ENCODE results near the gene ISG20.

ISG20 gene

GRCh38 chr15:88627463-88627862, 11.4 kb upstream of the ISG20 start:
- H3F3A ChIP-seq (ENCODE audit: control insufficient read depth, insufficient read depth), result peaks cover 8% of the 10 kb centered on the region
- H3K36me3 ChIP-seq (ENCODE audit: control insufficient read depth, low read length), result peaks cover 98% of the 10 kb centered on the region
- no peak for TF ChIP-seq CTCF (IDR thresholded peaks at IDR 0.05; ENCODE audit: low read depth, low read length, poor library complexity, severe bottlenecking)
- TF ChIP-seq EZH2phosphoT487 (IDR thresholded peaks at IDR 0.05; ENCODE audit: borderline replicate concordance, low read length), result no peak
- H3K4me1 ChIP-seq (ENCODE audit: control insufficient read depth, low read length), result peaks cover 92% of the 10 kb centered on the region
- H3K9me3 ChIP-seq (ENCODE audit: control insufficient read depth, insufficient read depth, low read length), result no peaks in the 10 kb centered on the region
- peaks cover 38% of the 10 kb centered on the region for H4K20me1 ChIP-seq (ENCODE audit: control insufficient read depth, insufficient read depth, low read depth, low read length)
- no peak overlapping the region for H3K4me3 ChIP-seq (ENCODE audit: low read length)
- no peaks in the 10 kb centered on the region for H3K9me2 ChIP-seq (replicated peaks; ENCODE audit: control insufficient read depth, low read length)
- peaks cover 100% of the 10 kb centered on the region for H3K79me2 ChIP-seq (ENCODE audit: control insufficient read depth, low read length)
- H3K4me2 ChIP-seq (ENCODE audit: low read length), result peak overlapping the region; percentile 11; the same call in 1 of the 2 replicates
- peak overlapping the region; percentile 2; the same call in 1 of the 2 replicates for H3K27ac ChIP-seq (ENCODE audit: low read depth, low read length)
- no peaks in the 10 kb centered on the region for H3K27me3 ChIP-seq (ENCODE audit: control insufficient read depth, low read length)

GRCh38 chr15:88628018-88628654, 10.7 kb upstream of the ISG20 start:
- Histone ChIP-seq H3K9me2 (replicated peaks; ENCODE audit: control insufficient read depth, low read length) (no peaks in the 10 kb centered on the region), H3K9me3 (ENCODE audit: control insufficient read depth, insufficient read depth, low read length) (no peaks in the 10 kb centered on the region), H3K79me2 (ENCODE audit: control insufficient read depth, low read length) (peaks cover 96% of the 10 kb centered on the region), H4K20me1 (ENCODE audit: control insufficient read depth, insufficient read depth, low read depth, low read length) (peaks cover 34% of the 10 kb centered on the region), H3K36me3 (ENCODE audit: control insufficient read depth, low read length) (peaks cover 96% of the 10 kb centered on the region), H3K4me3 (ENCODE audit: low read length) (no peak overlapping the region), H3K27me3 (ENCODE audit: control insufficient read depth, low read length) (no peaks in the 10 kb centered on the region), H3K4me2 (ENCODE audit: low read length) (no peak overlapping the region), H3K27ac (ENCODE audit: low read depth, low read length) (no peak overlapping the region), H3K4me1 (ENCODE audit: control insufficient read depth, low read length) (peaks cover 94% of the 10 kb centered on the region), H3F3A (ENCODE audit: control insufficient read depth, insufficient read depth) (peaks cover 13% of the 10 kb centered on the region)
- TF ChIP-seq EZH2phosphoT487 (IDR thresholded peaks at IDR 0.05; ENCODE audit: borderline replicate concordance, low read length) (no peak), CTCF (IDR thresholded peaks at IDR 0.05; ENCODE audit: low read depth, low read length, poor library complexity, severe bottlenecking) (no peak)

- TF ChIP-seq EZH2phosphoT487 (IDR thresholded peaks at IDR 0.05; ENCODE audit: borderline replicate concordance, low read length) (no peak), CTCF (IDR thresholded peaks at IDR 0.05; ENCODE audit: low read depth, low read length, poor library complexity, severe bottlenecking) (no peak)
- H3F3A ChIP-seq (ENCODE audit: control insufficient read depth, insufficient read depth), result peaks cover 20% of the 10 kb centered on the region
- H3K36me3 ChIP-seq (ENCODE audit: control insufficient read depth, low read length), result peaks cover 94% of the 10 kb centered on the region
- H3K79me2 ChIP-seq (ENCODE audit: control insufficient read depth, low read length), result peaks cover 92% of the 10 kb centered on the region
- peaks cover 94% of the 10 kb centered on the region for H3K4me1 ChIP-seq (ENCODE audit: control insufficient read depth, low read length)
- H3K27me3 ChIP-seq (ENCODE audit: control insufficient read depth, low read length), result no peaks in the 10 kb centered on the region
- H4K20me1 ChIP-seq (ENCODE audit: control insufficient read depth, insufficient read depth, low read depth, low read length), result peaks cover 28% of the 10 kb centered on the region
- no peaks in the 10 kb centered on the region for H3K9me3 ChIP-seq (ENCODE audit: control insufficient read depth, insufficient read depth, low read length)
- no peaks in the 10 kb centered on the region for H3K9me2 ChIP-seq (replicated peaks; ENCODE audit: control insufficient read depth, low read length)
- H3K4me2 ChIP-seq (ENCODE audit: low read length), result no peak overlapping the region
- H3K27ac ChIP-seq (ENCODE audit: low read depth, low read length), result no peak overlapping the region
- H3K4me3 ChIP-seq (ENCODE audit: low read length), result no peak overlapping the region
Measured at GRCh38 chr15:88629071-88629470, 9.7 kb upstream of the ISG20 start.
